Rectal smooth muscle tissue (tissue), 1 donor: ENCODE measurements around the gene ESYT2.
A peak's percentile ranks its signal among the peaks of the same experiment; 100 is the strongest.

ENCODE experiments used
- H3K27ac ChIP-seq: one replicate; pipeline ENCODE4 v1.7.0; 2013; ENCODE audit warnings: low read depth, low read length, inconsistent platforms
- H3K27me3 ChIP-seq: one replicate; pipeline ENCODE4 v1.7.0; 2013; ENCODE audit warnings: low read length; ENCODE audit not compliant: control insufficient read depth, insufficient read depth
- H3K36me3 ChIP-seq: one replicate; pipeline ENCODE4 v1.7.0; 2013; ENCODE audit warnings: low read length; ENCODE audit not compliant: control insufficient read depth, insufficient read depth
- H3K4me1 ChIP-seq: one replicate; pipeline ENCODE4 v1.7.0; 2013; ENCODE audit warnings: low read length; ENCODE audit not compliant: control insufficient read depth, insufficient read depth
- H3K4me3 ChIP-seq: one replicate; pipeline ENCODE4 v1.7.0; 2013; ENCODE audit warnings: low read length
- H3K9ac ChIP-seq: one replicate; pipeline ENCODE4 v1.7.0; 2013; ENCODE audit warnings: low read length

Gene ESYT2

GRCh38 chr7:158748335-158748734, 81.0 kb downstream of the ESYT2 start:
- no peak overlapping the region for H3K4me3 ChIP-seq
- H3K4me1 ChIP-seq: no peaks in the 10 kb centered on the region
- H3K36me3 ChIP-seq: peaks cover 7% of the 10 kb centered on the region
- no peak overlapping the region for H3K9ac ChIP-seq
- H3K27me3 ChIP-seq: no peaks in the 10 kb centered on the region
- H3K27ac ChIP-seq: no peak overlapping the region

- H3K9ac ChIP-seq: no peak overlapping the region
- no peak overlapping the region for H3K4me3 ChIP-seq
- no peak overlapping the region for H3K27ac ChIP-seq
- H3K36me3 ChIP-seq: peaks cover 7% of the 10 kb centered on the region
- no peaks in the 10 kb centered on the region for H3K27me3 ChIP-seq
- no peaks in the 10 kb centered on the region for H3K4me1 ChIP-seq
These were observed 81.9 kb downstream of the ESYT2 start for GRCh38 chr7:158747408-158747807.

- Histone ChIP-seq H3K9ac (no peak overlapping the region), H3K4me3 (no peak overlapping the region), H3K27me3 (no peaks in the 10 kb centered on the region), H3K36me3 (peaks cover 7% of the 10 kb centered on the region), H3K27ac (no peak overlapping the region), H3K4me1 (no peaks in the 10 kb centered on the region)
These were observed 82.4 kb downstream of the ESYT2 start for GRCh38 chr7:158746957-158747356.

GRCh38 chr7:158745057-158745715, 84.1 kb downstream of the ESYT2 start:
- peaks cover 7% of the 10 kb centered on the region for H3K36me3 ChIP-seq
- H3K9ac ChIP-seq: no peak overlapping the region
- no peak overlapping the region for H3K4me3 ChIP-seq
- H3K4me1 ChIP-seq: peaks cover 14% of the 10 kb centered on the region
- no peaks in the 10 kb centered on the region for H3K27me3 ChIP-seq
- no peak overlapping the region for H3K27ac ChIP-seq

- Histone ChIP-seq H3K4me1 (peaks cover 21% of the 10 kb centered on the region), H3K4me3 (no peak overlapping the region), H3K9ac (no peak overlapping the region), H3K27ac (no peak overlapping the region), H3K36me3 (peaks cover 13% of the 10 kb centered on the region), H3K27me3 (no peaks in the 10 kb centered on the region)
These were observed 85.2 kb downstream of the ESYT2 start for GRCh38 chr7:158744070-158744469.

GRCh38 chr7:158743219-158743618, 86.1 kb downstream of the ESYT2 start:
- Histone ChIP-seq H3K4me3 (no peak overlapping the region), H3K4me1 (peaks cover 21% of the 10 kb centered on the region), H3K36me3 (peaks cover 10% of the 10 kb centered on the region), H3K9ac (no peak overlapping the region), H3K27ac (no peak overlapping the region), H3K27me3 (no peaks in the 10 kb centered on the region)

- peak overlapping the region; percentile 44 for H3K27ac ChIP-seq
- H3K27me3 ChIP-seq: no peaks in the 10 kb centered on the region
- H3K9ac ChIP-seq: no peak overlapping the region
- no peak overlapping the region for H3K4me3 ChIP-seq
- H3K36me3 ChIP-seq: peaks cover 13% of the 10 kb centered on the region
- H3K4me1 ChIP-seq: peaks cover 21% of the 10 kb centered on the region
These were observed 87.1 kb downstream of the ESYT2 start for GRCh38 chr7:158742065-158742821.

- Histone ChIP-seq H3K27me3 (no peaks in the 10 kb centered on the region), H3K4me1 (peaks cover 21% of the 10 kb centered on the region), H3K9ac (no peak overlapping the region), H3K4me3 (no peak overlapping the region), H3K36me3 (peaks cover 20% of the 10 kb centered on the region), H3K27ac (peak overlapping the region; percentile 83)
These were observed 88.0 kb downstream of the ESYT2 start for GRCh38 chr7:158741294-158741666.

GRCh38 chr7:158740657-158741293, 88.5 kb downstream of the ESYT2 start:
- Histone ChIP-seq H3K36me3 (peaks cover 20% of the 10 kb centered on the region), H3K27me3 (no peaks in the 10 kb centered on the region), H3K4me3 (no peak overlapping the region), H3K4me1 (peaks cover 21% of the 10 kb centered on the region), H3K27ac (peak overlapping the region; percentile 83), H3K9ac (no peak overlapping the region)

GRCh38 chr7:158740013-158740656, 89.2 kb downstream of the ESYT2 start:
- peaks cover 21% of the 10 kb centered on the region for H3K4me1 ChIP-seq
- peak overlapping the region; percentile 40 for H3K4me3 ChIP-seq
- no peaks in the 10 kb centered on the region for H3K27me3 ChIP-seq
- H3K27ac ChIP-seq: peak overlapping the region; percentile 83
- H3K9ac ChIP-seq: no peak overlapping the region
- peaks cover 16% of the 10 kb centered on the region for H3K36me3 ChIP-seq

- Histone ChIP-seq H3K4me1 (peaks cover 21% of the 10 kb centered on the region), H3K27me3 (no peaks in the 10 kb centered on the region), H3K4me3 (no peak overlapping the region), H3K36me3 (peaks cover 23% of the 10 kb centered on the region), H3K27ac (no peak overlapping the region), H3K9ac (no peak overlapping the region)
These were observed 90.5 kb downstream of the ESYT2 start for GRCh38 chr7:158738841-158739240.

GRCh38 chr7:158737064-158737695, 92.1 kb downstream of the ESYT2 start:
- no peak overlapping the region for H3K27ac ChIP-seq
- no peak overlapping the region for H3K4me3 ChIP-seq
- H3K9ac ChIP-seq: no peak overlapping the region
- no peaks in the 10 kb centered on the region for H3K27me3 ChIP-seq
- peaks cover 21% of the 10 kb centered on the region for H3K4me1 ChIP-seq
- H3K36me3 ChIP-seq: peaks cover 28% of the 10 kb centered on the region
